ENCODE results near the gene DLG2. TPM values are rescaled to one million over a fixed set of nuclear protein-coding genes. Genes with fewer than 3 reads are reported as not detected.
A peak's percentile ranks its signal among the peaks of the same experiment; 100 is the strongest.

The DLG2 gene
- total and polyA plus RNA-seq, 9 of the 15 experiments (the other 6 are each of a cell fraction or from before 2014, with no cell fraction given), result 0.52 to 1.6 (median 0.95) TPM

- TF ChIP-seq CHCHD3 (CRISPR knock-in tag; IDR thresholded peaks at IDR 0.05) (no peak), SUPT5H (IDR thresholded peaks at IDR 0.05) (peak; percentile 11; the same call in 1 of the 2 replicates)
- intact Hi-C loops (cut with micrococcal nuclease) (no loop called here), in situ Hi-C loops (cut with MboI) (no loop called here)
- no TSS peak for BruUV-seq (replicated peaks)
- peaks cover 4% of the 10 kb centered on the region; the same call in 1 of the 2 replicates for H4K20me1 ChIP-seq (replicated peaks; ENCODE audit: control insufficient read depth, insufficient read depth, low read length)
- H3K9me3 ChIP-seq (replicated peaks; ENCODE audit: control insufficient read depth, insufficient read depth, low read depth, low read length), result no peaks in the 10 kb centered on the region
- no peak overlapping the region for H3K4me2 ChIP-seq (ENCODE audit: insufficient read depth, low read length)
- H3K27ac ChIP-seq (ENCODE audit: extremely low read depth, low read depth, low read length), result no peak overlapping the region
- H3K79me2 ChIP-seq (ENCODE audit: control insufficient read depth, insufficient read depth, low read length), result peaks cover 52% of the 10 kb centered on the region
- no peak for FAIRE-seq
- peaks cover 36% of the 10 kb centered on the region for H3K36me3 ChIP-seq (ENCODE audit: control insufficient read depth, insufficient read depth, low read length)
- no peak for DNase-seq (ENCODE audit: extremely low read depth in 1 of 4, low spot score in 3 of 4)
- CTCF ChIA-PET (ENCODE audit: low intra/inter-chr PET ratio), result no interaction called here
- H3K4me1 ChIP-seq (replicated peaks in 1 of 2; ENCODE audit: control insufficient read depth in 2 of 2, insufficient read depth in 2 of 2, low read length in 2 of 2), result peaks cover 11 to 25% of the 10 kb centered on the region in 2 experiments
- POLR2A ChIA-PET, result interaction anchor here (0.5 to 7.8 kb wide), 3 partner anchors 9 to 107 kb away, joined by 3 to 145 read pairs (median 36); partner anchors contain the start of gene CREBZF
- no peak overlapping the region for H3K9ac ChIP-seq (ENCODE audit: insufficient read depth in 1 of 2, low read depth in 2 of 2, low read length in 2 of 2)
- H3K9me1 ChIP-seq (ENCODE audit: control insufficient read depth, insufficient read depth, low read length), result no peaks in the 10 kb centered on the region
- 79% methylated on average over 1 of the region's 1 CpG for WGBS (ENCODE audit: insufficient coverage, low coverage, missing lambda C conversion rate)
- H3K27me3 ChIP-seq (ENCODE audit: control insufficient read depth in 2 of 2, insufficient read depth in 2 of 2, low read length in 2 of 2), result no peaks in the 10 kb centered on the region
- no peak overlapping the region for H3K4me3 ChIP-seq
- H2AFZ ChIP-seq (ENCODE audit: low read depth, low read length), result no peak overlapping the region
- no peak for ATAC-seq
These were observed 24.0 kb upstream of the DLG2 start for GRCh38 chr11:85651118-85651517.

GRCh38 chr11:85647604-85648299, 20.6 kb upstream of the DLG2 start, which contains the start of gene TMEM126A:
TSS of gene TMEM126A (plus strand) at chr11:85647967. CDS start at chr11:85650256, 2,289 bp downstream.
- H3K9ac ChIP-seq (ENCODE audit: insufficient read depth in 1 of 2, low read depth in 2 of 2, low read length in 2 of 2), result peak within 1 kb of the TSS; percentile 88 to 91
- H3K4me1 ChIP-seq (replicated peaks in 1 of 2; ENCODE audit: control insufficient read depth in 2 of 2, insufficient read depth in 2 of 2, low read length in 2 of 2), result peaks cover 6 to 10% of the 10 kb centered on the region in 2 experiments; a peak in 3 of 5 replicates
- H3K79me2 ChIP-seq (ENCODE audit: control insufficient read depth, insufficient read depth, low read length), result peaks cover 33% of the 10 kb centered on the region
- no peaks in the 10 kb centered on the region for H4K20me1 ChIP-seq (replicated peaks; ENCODE audit: control insufficient read depth, insufficient read depth, low read length)
- H3K9me1 ChIP-seq (ENCODE audit: control insufficient read depth, insufficient read depth, low read length), result no peaks in the 10 kb centered on the region
- no peaks in the 10 kb centered on the region for H3K9me3 ChIP-seq (replicated peaks; ENCODE audit: control insufficient read depth, insufficient read depth, low read depth, low read length)
- 1% methylated on average over 33 of the region's 33 CpGs for WGBS (ENCODE audit: insufficient coverage, low coverage, missing lambda C conversion rate)
- CTCF ChIA-PET (ENCODE audit: low intra/inter-chr PET ratio), result no interaction called here
- ATAC-seq (peak; percentile 94), FAIRE-seq (peak; percentile 95), DNase-seq (ENCODE audit: extremely low read depth in 1 of 4, low spot score in 3 of 4) (peak; percentile 71 to 97 (median 82))
- intact Hi-C loops (cut with micrococcal nuclease), result loop anchor here (2.0 kb wide), 1 partner anchor 15 kb away; no protein-coding TSS in a partner anchor
- H3K36me3 ChIP-seq (ENCODE audit: control insufficient read depth, insufficient read depth, low read length), result peaks cover 11% of the 10 kb centered on the region
- in situ Hi-C loops (cut with MboI), result no loop called here
- BruUV-seq (replicated peaks), result no TSS peak
- H3K27ac ChIP-seq (ENCODE audit: extremely low read depth, low read depth, low read length), result peak within 1 kb of the TSS; percentile 88
- POLR2A ChIA-PET, result interaction anchor here (0.6 to 7.8 kb wide), 10 partner anchors 9 to 1261 kb away, joined by 3 to 145 read pairs (median 4); partner anchors contain the start of genes CCDC89, CREBZF, DLG2 and TMEM126B
- peak within 1 kb of the TSS; percentile 54 for H3K4me3 ChIP-seq
- H3K4me2 ChIP-seq (ENCODE audit: insufficient read depth, low read length), result peak within 1 kb of the TSS; percentile 92
- no peaks in the 10 kb centered on the region for H3K27me3 ChIP-seq (ENCODE audit: control insufficient read depth in 2 of 2, insufficient read depth in 2 of 2, low read length in 2 of 2)
- H2AFZ ChIP-seq (ENCODE audit: low read depth, low read length), result peak within 1 kb of the TSS; percentile 95
- TF ChIP-seq JUND (IDR thresholded peaks at IDR 0.05; ENCODE audit: borderline replicate concordance, low read depth, low read length) (peak; percentile 33; the same call in 1 of the 2 replicates), JUND (tag; IDR thresholded peaks at IDR 0.05; ENCODE audit: borderline replicate concordance, low read depth, low read length) (no peak; the same call in 2 of the 3 replicates), HBP1 (CRISPR knock-in tag; IDR thresholded peaks at IDR 0.05) (peak; percentile 87; the same call in 1 of the 2 replicates)

Measured in K562 (cell line).